Stimulated activated naive CD8-positive, alpha-beta T cell treated with anti-CD3 and anti-CD28 coated beads, Interleukin-15, amount 100 ng/mL, for 72 hours (primary cell): ENCODE data around the gene IRS2.

Experiments
- ATAC-seq: fragments of 150-1000 bp; cut with Tn5 transposase; 2 replicates; pipeline ENCODE4 v1.10.0; 2021; ENCODE audit warnings: mild to moderate bottlenecking, moderate library complexity
- DNase-seq, 2 donors: peaks; one replicate each; pipeline ENCODE4 v3.0.0; 2021 to 2022
- H3K27ac Mint-ChIP-seq, 2 donors: one replicate each; pipeline ENCODE4 v1.8.0; 2022; ENCODE audit warnings: mild to moderate bottlenecking in 2 of 2, mixed read lengths in 2 of 2, moderate library complexity in 2 of 2
- H3K27me3 Mint-ChIP-seq: one replicate; pipeline ENCODE4 v1.8.0; 2022; ENCODE audit warnings: mixed read lengths
- H3K4me1 Mint-ChIP-seq: one replicate; pipeline ENCODE4 v1.8.0; 2022; ENCODE audit warnings: mild to moderate bottlenecking, mixed read lengths
- H3K4me3 Mint-ChIP-seq, 2 donors: one replicate each; pipeline ENCODE4 v1.8.0; 2022; ENCODE audit warnings: mild to moderate bottlenecking in 2 of 2, mixed read lengths in 2 of 2, moderate library complexity in 1 of 2
- H3K9me3 Mint-ChIP-seq, 2 donors: one replicate each; pipeline ENCODE4 v1.8.0; 2022; ENCODE audit warnings: mixed read lengths in 2 of 2

IRS2 gene

DNA sequence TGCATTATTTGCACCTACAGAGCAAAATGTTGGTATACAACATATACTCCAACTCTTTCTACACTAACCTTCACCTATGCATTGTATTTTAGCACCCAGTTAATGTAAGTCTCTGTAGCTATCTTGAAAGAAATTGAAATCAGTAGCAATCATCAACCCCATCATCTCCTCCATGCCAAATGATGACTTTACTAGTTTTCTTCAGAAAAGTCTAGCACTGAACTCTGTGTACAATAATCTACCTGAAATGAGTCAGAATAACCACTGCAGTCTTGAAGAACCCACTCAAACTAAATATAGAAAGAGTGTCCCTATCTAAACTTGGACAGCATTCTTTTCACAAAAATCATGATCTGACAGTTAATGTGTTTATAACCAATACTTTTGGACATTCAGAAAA is 9.8 kb downstream of the IRS2 start:
- Mint-ChIP-seq H3K27me3 (no peaks in the 10 kb centered on the region), H3K9me3 (no peaks in the 10 kb centered on the region), H3K4me1 (peaks cover 66% of the 10 kb centered on the region), H3K4me3 (no peak overlapping the region), H3K27ac (no peak overlapping the region)
- DNase-seq (no peak), ATAC-seq (peak; percentile 21)

DNA sequence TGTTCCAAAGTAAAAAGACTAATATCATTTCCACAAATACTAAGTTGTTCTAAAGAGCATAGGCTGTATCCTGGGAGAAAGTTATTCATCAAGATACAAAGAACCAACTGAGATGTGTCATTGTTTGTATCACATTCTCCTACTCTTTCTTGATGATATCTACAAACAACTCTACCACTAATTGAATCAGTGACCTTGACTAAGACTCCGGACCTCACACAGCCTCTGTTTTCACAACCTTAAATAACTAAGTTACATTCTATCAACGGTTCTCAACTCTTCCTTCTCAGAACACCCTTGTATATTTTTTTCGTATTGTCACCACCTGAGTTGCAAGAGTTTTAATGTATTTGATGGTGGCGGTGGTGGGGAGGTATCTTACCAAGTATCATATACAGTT is 12.6 kb downstream of the IRS2 start:
- H3K27ac Mint-ChIP-seq: peak overlapping the region in 1 of 2 donors; percentile 17
- no peak for DNase-seq
- no peaks in the 10 kb centered on the region for H3K9me3 Mint-ChIP-seq
- H3K27me3 Mint-ChIP-seq: no peaks in the 10 kb centered on the region
- no peak overlapping the region for H3K4me3 Mint-ChIP-seq
- peaks cover 44% of the 10 kb centered on the region for H3K4me1 Mint-ChIP-seq
- no peak for ATAC-seq

DNA sequence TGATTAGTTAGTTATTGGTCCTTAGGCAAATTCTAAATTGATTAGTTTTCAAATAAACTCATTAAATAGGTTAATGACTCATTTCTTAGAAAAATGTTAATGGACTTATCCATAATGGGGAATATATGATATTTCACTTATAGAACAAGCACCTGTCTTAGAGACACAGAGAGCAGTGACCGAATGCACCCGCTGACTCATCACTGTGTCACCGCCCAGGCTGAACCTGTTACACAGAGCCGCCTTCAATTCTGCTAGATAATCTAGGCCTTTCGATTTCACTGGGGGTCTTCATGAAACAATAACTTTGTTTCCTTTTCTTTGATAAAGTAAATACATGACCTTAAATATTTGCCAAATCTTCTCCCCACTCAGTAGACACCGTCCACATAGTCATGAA is 13.1 kb downstream of the IRS2 start:
- DNase-seq (no peak), ATAC-seq (no peak)
- peak overlapping the region; percentile 21 to 80 for H3K27ac Mint-ChIP-seq
- H3K27me3 Mint-ChIP-seq: no peaks in the 10 kb centered on the region
- no peak overlapping the region for H3K4me3 Mint-ChIP-seq
- no peaks in the 10 kb centered on the region for H3K9me3 Mint-ChIP-seq
- H3K4me1 Mint-ChIP-seq: peaks cover 39% of the 10 kb centered on the region

DNA sequence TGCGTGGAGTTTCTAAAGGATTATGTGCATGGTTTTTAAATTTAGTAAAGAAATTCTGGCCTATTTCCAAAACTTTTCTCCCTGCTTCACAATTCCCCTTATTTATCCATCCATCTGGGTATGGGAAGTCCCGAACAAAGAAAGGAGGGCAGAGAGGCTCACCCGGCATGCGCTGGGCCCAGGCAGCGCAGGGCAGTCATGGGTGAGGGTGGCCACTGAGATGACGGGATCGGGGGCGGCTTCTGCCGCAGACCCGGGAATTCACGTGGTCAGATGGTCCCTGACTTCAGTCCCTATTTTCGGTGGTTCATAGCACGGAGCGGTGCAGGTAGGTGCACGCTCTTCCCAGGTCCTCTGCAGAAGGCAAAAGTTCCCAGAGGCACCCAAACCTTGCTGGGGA is 14.5 kb downstream of the IRS2 start:
- Mint-ChIP-seq H3K4me1 (peaks cover 28% of the 10 kb centered on the region), H3K9me3 (no peaks in the 10 kb centered on the region), H3K27ac (no peak overlapping the region), H3K27me3 (no peaks in the 10 kb centered on the region), H3K4me3 (no peak overlapping the region)
- ATAC-seq (no peak), DNase-seq (no peak)

DNA sequence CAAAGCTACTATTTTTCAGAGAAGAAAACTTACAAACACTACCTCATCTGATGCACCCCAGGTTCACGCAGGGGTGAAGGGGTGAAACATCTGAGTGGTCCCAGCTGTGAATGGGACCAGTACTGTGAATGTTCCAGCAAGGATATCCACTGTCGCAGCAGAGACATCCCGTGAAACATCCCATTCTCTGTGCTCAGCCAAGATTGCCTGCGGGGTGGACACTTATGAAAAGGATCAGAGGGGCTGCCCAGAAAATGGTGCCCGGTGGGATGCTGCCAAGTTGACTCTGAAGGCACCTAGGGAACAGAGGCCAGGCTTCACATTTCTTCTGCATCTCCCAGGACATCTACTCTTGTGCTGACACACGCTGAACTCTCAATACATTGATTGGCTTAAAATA is 15.9 kb downstream of the IRS2 start:
- Mint-ChIP-seq H3K27ac (peak overlapping the region; percentile 6 to 31), H3K9me3 (no peaks in the 10 kb centered on the region)

DNA sequence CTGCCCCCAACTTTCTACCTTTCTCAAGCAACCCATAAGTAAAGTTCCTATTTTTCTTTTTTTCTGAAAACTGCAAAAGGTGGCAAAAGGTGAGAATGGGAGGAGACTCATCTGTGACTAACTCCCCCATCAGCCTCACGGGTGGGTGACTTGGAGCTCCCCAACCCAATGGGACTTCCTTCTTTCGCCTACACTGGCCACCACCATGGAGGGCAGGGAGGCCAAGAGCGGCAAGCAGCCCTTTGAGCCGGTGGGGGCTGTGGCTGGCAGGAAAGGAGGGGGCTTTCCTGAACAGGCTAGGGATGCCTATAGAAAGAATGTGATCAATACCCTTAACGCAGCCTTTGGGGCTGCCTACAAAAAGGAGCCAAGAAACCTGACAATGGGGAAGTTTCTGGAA is 16.5 kb downstream of the IRS2 start:
- Mint-ChIP-seq H3K27ac (peak overlapping the region in 1 of 2 donors; percentile 6), H3K4me3 (no peak overlapping the region)
- DNase-seq: no peak

More for the DNA sequence above, 15.9 kb downstream of the IRS2 start:
- DNase-seq (no peak), ATAC-seq (no peak)
- Mint-ChIP-seq H3K27me3 (no peaks in the 10 kb centered on the region), H3K4me3 (no peak overlapping the region), H3K4me1 (peaks cover 20% of the 10 kb centered on the region)

DNA sequence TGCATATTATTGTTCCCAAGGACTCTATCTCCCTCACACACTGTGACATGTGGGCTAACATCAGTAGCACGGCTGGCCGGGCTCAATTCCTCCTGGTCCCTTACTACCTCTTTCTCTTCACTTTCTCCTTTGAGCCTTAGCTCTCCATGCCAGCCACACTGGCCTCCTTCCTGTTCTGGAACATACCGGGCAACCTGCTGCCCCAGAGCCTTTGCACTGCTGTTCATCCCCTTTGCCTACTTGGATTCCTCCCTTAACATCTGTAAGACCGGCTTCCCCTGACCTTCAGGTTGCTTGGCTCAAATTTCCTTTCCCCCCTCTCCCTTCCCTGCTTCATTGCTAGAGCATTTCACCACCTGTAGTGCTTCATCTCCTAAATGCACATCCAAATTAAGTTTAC is 17.1 kb downstream of the IRS2 start:
- Mint-ChIP-seq H3K9me3 (no peaks in the 10 kb centered on the region), H3K27me3 (no peaks in the 10 kb centered on the region), H3K27ac (peak overlapping the region in 1 of 2 donors; percentile 31), H3K4me1 (peaks cover 30% of the 10 kb centered on the region), H3K4me3 (no peak overlapping the region)
- ATAC-seq (no peak), DNase-seq (no peak)

More for the DNA sequence above, 16.5 kb downstream of the IRS2 start:
- ATAC-seq: no peak
- H3K27me3 Mint-ChIP-seq: no peaks in the 10 kb centered on the region
- no peaks in the 10 kb centered on the region for H3K9me3 Mint-ChIP-seq
- peaks cover 24% of the 10 kb centered on the region for H3K4me1 Mint-ChIP-seq

DNA sequence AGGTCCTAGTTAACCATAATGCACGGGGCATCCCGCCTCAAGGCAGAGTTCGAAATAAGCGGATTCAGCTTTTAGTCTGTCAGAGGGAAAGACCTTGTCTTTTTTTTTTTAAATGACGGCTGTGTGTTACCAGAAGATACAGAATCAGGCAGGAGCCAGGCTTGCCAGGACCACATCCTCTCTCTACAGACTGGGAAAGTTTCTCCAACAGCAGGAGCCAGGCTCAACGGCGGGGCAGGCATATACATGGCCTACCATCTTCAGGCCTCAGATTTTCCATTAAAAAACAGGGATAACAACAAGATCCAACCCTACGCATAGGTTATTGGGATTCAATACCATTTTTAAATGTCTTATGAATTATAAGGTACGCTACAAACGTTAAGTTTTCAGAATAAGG is 17.8 kb downstream of the IRS2 start:
- H3K4me3 Mint-ChIP-seq: no peak overlapping the region

DNA sequence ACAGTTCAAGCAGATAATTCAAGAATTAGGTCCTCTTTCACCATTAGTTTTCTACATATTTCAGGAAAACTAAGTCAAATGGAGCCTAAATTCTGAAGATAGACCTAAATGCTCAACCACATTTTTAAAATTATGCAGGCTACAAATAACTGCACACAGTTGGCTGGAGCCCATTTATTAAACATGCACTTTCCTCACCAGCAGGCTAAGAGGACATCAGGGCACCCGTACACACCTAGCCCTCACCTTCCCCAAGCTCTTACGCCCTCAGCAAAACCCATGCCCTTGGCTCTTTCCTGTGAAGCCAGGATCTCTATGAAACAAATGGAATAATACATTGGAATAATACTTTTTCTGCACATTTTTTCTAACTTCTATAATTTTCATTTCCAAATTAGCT is 18.2 kb downstream of the IRS2 start:
- Mint-ChIP-seq H3K27me3 (no peaks in the 10 kb centered on the region), H3K27ac (no peak overlapping the region), H3K9me3 (no peaks in the 10 kb centered on the region), H3K4me1 (peaks cover 29% of the 10 kb centered on the region), H3K4me3 (no peak overlapping the region)
- ATAC-seq (no peak), DNase-seq (no peak)

More for the DNA sequence above, 17.8 kb downstream of the IRS2 start:
- DNase-seq (no peak), ATAC-seq (no peak)
- H3K27ac Mint-ChIP-seq: no peak overlapping the region
- no peaks in the 10 kb centered on the region for H3K27me3 Mint-ChIP-seq
- H3K9me3 Mint-ChIP-seq: no peaks in the 10 kb centered on the region
- peaks cover 34% of the 10 kb centered on the region for H3K4me1 Mint-ChIP-seq

DNA sequence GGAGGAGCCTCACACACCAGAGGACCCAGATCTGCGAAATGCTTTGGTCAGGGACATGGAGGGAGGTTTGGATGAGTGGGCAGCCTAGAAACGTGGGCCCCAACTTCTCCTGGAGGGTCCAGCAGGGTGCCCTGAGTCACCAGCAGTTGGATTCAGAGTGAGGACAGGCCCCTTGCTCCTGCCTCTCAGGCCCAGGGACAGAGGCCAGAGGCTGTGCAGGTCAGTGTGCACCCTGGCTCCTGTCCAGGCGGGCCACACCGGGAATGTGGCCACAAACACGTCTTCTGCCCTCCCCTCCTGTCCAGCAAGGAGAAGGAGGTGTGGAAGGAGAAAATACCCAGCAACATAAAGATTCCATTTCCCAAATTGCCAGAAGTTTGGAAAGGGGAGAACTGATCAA is 19.4 kb downstream of the IRS2 start:
- H3K27me3 Mint-ChIP-seq: no peaks in the 10 kb centered on the region
- H3K27ac Mint-ChIP-seq: no peak overlapping the region
- no peaks in the 10 kb centered on the region for H3K9me3 Mint-ChIP-seq
- DNase-seq: no peak
- peaks cover 36% of the 10 kb centered on the region for H3K4me1 Mint-ChIP-seq
- no peak for ATAC-seq
- no peak overlapping the region for H3K4me3 Mint-ChIP-seq

DNA sequence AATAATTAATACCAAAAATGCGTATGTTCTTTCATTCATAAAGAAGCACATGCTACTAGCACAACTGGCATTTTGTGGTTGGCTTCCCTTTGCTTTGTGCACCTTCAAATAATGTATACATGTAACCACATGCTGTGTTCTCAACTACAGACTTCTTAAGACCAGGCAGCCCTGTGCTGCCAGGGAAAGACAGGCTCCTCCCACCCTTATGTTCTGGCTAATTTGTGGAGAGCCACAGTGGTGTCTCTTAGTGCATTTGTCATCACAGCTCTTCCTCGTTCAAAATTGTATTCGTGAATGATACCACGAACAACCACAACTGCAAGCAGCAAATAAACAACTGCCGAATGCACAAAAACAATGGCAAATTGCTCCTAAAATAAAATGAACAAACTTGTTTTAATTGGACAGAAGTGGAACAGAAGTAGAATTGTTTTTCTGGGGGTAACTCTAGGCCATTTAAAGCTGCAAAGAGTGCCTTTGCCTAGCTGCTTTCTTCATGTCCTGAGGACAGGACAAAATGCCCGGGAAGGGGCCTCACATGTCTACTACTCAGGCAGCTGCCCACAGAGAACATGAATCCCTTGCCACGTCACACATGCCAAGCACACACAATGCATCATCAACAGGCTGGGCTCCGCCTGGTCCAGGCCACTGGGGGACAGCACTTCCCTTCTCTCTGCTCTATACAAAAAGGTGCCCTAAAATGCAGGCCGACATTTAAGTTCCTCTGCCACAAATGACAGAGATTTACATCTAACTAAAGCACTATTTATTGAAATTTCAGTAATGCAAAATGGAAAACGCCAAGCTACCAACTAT is 21.7 kb downstream of the IRS2 start:
- H3K27ac Mint-ChIP-seq: peak overlapping the region in 1 of 2 donors; percentile 33
- DNase-seq: no peak
- H3K27me3 Mint-ChIP-seq: no peaks in the 10 kb centered on the region
- H3K4me3 Mint-ChIP-seq: peak overlapping the region in 1 of 2 donors; percentile 37
- ATAC-seq: peak; percentile 91
- H3K9me3 Mint-ChIP-seq: no peaks in the 10 kb centered on the region
- H3K4me1 Mint-ChIP-seq: peaks cover 47% of the 10 kb centered on the region

DNA sequence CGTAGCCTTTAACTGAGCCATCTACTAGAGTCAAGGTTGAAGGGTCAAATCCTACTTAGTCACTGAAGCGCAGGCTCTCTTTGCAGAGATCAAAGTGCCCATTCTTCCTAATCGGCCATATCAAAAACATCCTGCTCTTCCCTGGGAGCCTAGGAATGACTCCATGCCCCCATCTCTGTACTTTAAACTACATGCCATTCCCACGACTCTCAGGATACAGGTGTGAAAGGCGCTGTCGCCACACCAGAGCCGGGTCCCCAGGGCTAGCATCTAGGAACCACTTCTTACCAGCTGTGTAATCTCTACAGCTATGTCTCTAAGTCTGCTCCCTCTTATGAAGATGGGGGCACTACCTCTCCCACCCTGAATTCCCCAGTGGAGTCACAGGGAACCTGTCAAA is 22.3 kb downstream of the IRS2 start:
- DNase-seq (no peak), ATAC-seq (no peak)
- H3K9me3 Mint-ChIP-seq: no peaks in the 10 kb centered on the region
- no peaks in the 10 kb centered on the region for H3K27me3 Mint-ChIP-seq
- no peak overlapping the region for H3K27ac Mint-ChIP-seq
- peaks cover 52% of the 10 kb centered on the region for H3K4me1 Mint-ChIP-seq
- no peak overlapping the region for H3K4me3 Mint-ChIP-seq

DNA sequence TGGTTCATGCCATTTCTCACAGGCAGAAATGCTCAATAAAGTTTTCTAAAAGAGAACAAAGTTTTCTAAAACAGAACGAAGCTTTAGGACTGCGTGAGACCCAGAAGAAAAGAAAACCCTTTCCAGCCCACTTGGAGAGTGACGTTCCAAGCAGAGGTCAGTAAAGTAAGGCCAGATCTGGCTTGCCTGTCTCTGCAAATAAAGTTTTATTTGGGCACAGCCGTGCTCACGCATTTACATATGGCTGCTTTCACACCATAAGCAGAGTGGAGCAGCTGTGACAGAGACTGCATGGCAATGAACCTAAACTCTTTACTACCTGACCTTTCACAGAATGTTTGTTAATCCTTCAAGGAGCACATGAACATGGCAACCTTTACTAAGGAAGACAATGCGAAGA is 23.6 kb downstream of the IRS2 start:
- no peak overlapping the region for H3K4me3 Mint-ChIP-seq
- ATAC-seq (no peak), DNase-seq (no peak)
- H3K27me3 Mint-ChIP-seq: no peaks in the 10 kb centered on the region
- no peak overlapping the region for H3K27ac Mint-ChIP-seq
- H3K9me3 Mint-ChIP-seq: no peaks in the 10 kb centered on the region
- H3K4me1 Mint-ChIP-seq: peaks cover 58% of the 10 kb centered on the region

DNA sequence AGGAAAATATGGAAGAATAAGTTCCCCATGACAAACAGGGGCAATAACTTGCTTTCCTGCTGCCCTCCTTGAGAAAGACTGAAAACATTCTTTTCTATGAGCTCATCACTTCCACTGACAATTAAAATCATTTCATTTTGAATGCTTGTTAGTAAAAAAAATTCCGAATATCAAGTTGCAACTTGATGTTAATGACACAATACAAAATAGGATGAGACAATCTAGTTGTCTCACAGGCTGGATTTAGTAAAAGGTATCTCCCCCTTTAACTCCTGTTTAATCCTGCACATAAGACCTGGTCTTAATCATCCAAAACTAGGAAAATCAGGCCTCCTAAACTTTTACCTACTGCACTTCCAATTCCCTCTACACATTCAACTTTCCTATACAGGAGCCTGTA is 24.7 kb downstream of the IRS2 start:
- no peaks in the 10 kb centered on the region for H3K9me3 Mint-ChIP-seq
- H3K27me3 Mint-ChIP-seq: no peaks in the 10 kb centered on the region
- H3K4me3 Mint-ChIP-seq: no peak overlapping the region
- H3K4me1 Mint-ChIP-seq: peaks cover 53% of the 10 kb centered on the region
- DNase-seq: no peak
- no peak for ATAC-seq
- peak overlapping the region in 1 of 2 donors; percentile 34 for H3K27ac Mint-ChIP-seq

DNA sequence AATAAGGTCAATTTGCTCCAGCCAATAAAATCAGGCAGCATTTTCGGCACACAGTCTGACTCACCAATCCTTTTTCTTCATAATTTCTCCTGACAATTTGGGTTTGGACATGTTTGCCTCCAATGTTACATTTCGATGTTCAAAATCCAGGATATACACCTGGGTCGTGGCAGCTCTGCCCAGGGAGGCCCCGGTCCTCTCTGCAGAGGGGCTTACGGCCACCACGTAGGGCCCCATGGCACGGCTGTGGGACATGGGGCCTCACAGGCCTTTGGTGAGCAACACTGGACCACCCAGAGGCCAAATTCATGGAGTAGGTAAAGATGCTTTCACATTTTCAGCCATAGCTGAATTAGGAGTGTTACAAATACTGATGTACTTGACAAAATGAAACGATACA is 25.4 kb downstream of the IRS2 start:
- DNase-seq (no peak), ATAC-seq (no peak)
- Mint-ChIP-seq H3K4me3 (no peak overlapping the region), H3K27ac (no peak overlapping the region), H3K9me3 (no peaks in the 10 kb centered on the region), H3K27me3 (no peaks in the 10 kb centered on the region), H3K4me1 (peaks cover 49% of the 10 kb centered on the region)

DNA sequence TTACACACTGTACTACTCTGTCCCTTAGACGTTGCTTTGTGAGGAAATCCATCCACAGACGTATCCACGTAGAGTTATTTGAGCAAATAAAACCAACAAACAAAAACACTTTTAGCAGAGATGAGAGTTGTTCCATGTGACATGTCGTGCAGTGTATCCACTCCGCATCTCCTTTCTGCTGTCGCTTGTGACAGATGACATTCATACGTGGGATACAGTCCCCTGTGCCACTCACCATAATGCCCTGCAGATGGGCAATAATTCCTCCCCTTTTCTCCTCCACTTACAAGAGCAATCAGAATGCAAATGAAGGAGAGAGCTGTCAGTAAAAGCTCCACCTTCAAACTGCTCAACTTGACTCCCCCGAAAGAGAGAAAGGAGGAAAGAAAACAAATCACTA is 26.0 kb downstream of the IRS2 start:
- Mint-ChIP-seq H3K4me1 (peaks cover 49% of the 10 kb centered on the region), H3K27ac (no peak overlapping the region), H3K4me3 (no peak overlapping the region), H3K27me3 (no peaks in the 10 kb centered on the region), H3K9me3 (no peaks in the 10 kb centered on the region)
- DNase-seq (no peak), ATAC-seq (no peak)

DNA sequence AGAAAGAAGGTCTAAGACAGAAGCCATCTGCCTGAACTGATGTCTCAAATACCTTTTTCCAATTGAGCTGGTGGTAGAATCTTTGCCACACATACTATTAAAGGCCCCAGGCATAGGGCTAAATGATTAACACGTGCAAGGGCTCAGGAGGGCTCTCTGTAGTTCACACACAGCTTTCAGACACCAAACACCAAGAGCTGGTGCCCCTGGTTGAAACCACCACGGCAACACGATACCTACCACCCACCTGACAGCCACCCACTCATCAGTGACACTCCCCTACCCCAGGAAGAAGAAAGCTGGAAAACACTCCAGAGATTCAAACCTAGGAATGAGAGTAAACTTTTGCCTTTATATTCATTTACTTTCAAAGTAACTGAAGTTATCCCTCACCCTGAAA is 26.8 kb downstream of the IRS2 start:
- Mint-ChIP-seq H3K27me3 (no peaks in the 10 kb centered on the region), H3K27ac (no peak overlapping the region), H3K4me1 (peaks cover 43% of the 10 kb centered on the region), H3K9me3 (no peaks in the 10 kb centered on the region), H3K4me3 (no peak overlapping the region)
- ATAC-seq (no peak), DNase-seq (no peak)
